ENCODE data around the gene MACO1.

- TF ChIP-seq FOXJ3 (CRISPR knock-in tag; IDR thresholded peaks at IDR 0.05): no peak
- TF ChIP-seq ZBTB2 (IDR thresholded peaks at IDR 0.05): no peak
- no peak for TF ChIP-seq ZBTB1 (CRISPR knock-in tag; IDR thresholded peaks at IDR 0.05; ENCODE audit: borderline replicate concordance, low read depth)
- no peak for TF ChIP-seq BRF2 (IDR thresholded peaks at IDR 0.05; ENCODE audit: borderline replicate concordance, insufficient read depth, insufficient read length)
- no peak for TF ChIP-seq CBFB (CRISPR knock-in tag; IDR thresholded peaks at IDR 0.05)
- TF ChIP-seq ZNF165 (CRISPR knock-in tag; IDR thresholded peaks at IDR 0.05; ENCODE audit: borderline replicate concordance): no peak
- no peak for TF ChIP-seq ZNF274 (IDR thresholded peaks at IDR 0.05; ENCODE audit: borderline replicate concordance, low read depth, low read length)
- no peak for TF ChIP-seq FOSL1 (tag; conservative IDR thresholded peaks at IDR 0.05)
Measured at GRCh38 chr1:25473653-25474225, 43.0 kb downstream of the MACO1 start.

All from K562 (cell line).